Heart left ventricle (tissue), 13 donors: ENCODE data around the gene ANAPC2.

Source experiments
- POLR2A ChIP-seq, 2 donors: fragments of 450-650 bp; IDR thresholded peaks; one replicate each; pipeline ENCODE4 v1.6.1; 2017; ENCODE audit warnings: antibody characterized with exemption in 2 of 2, mild to moderate bottlenecking in 2 of 2, moderate library complexity in 2 of 2
- TF ChIP-seq, protein P1 (sequence below), 12 donors: fragments of 200-600 bp; sonication (generic) in 4 of 12; IDR thresholded peaks; one replicate each; pipeline versions ENCODE4 v1.5.0 to v1.8.0; 2018 to 2022; ENCODE audit warnings: antibody characterized with exemption in 12 of 12, mild to moderate bottlenecking in 5 of 12
- donor health status: ischemic (EF 13 %, LVEDD 7.1; RV severe dilation, severe dysfunction).
- donor health status: DM: no; HTN: yes; CAD: no.
- donor health status: DM: no; HTN: no; CAD: no.
- donor health status: ischemic (EF 25% LVEDD 6.9; RV normal size, moderate dysfunction).
- donor health status: ischemic (EF 25% LVEDD 5.7; RV mildly dilated, moderate dysfunction).
- donor health status: ischemic (EF 35%, LVEDD 5.7; RV mildly dilated, moderate dysfunction).
- donor health status: nonischemic (EF 11% LVEDD 7.7; RV severe dilation, severe dysfunction).
- donor health status: DM: yes; HTN: yes; CAD: no.
- donor health status: PGD.
- donor health status: ischemic (EF 29% LVEDD 5.4; RV normal size, mild dysfunction).
- donor health status: nonischemic (EF 23%, LVEDD 6.1; RV moderate dilation, normal function).

- no peak for TF ChIP-seq POLR2A (IDR thresholded peaks at IDR 0.05)
- TF ChIP-seq, protein P1, sequence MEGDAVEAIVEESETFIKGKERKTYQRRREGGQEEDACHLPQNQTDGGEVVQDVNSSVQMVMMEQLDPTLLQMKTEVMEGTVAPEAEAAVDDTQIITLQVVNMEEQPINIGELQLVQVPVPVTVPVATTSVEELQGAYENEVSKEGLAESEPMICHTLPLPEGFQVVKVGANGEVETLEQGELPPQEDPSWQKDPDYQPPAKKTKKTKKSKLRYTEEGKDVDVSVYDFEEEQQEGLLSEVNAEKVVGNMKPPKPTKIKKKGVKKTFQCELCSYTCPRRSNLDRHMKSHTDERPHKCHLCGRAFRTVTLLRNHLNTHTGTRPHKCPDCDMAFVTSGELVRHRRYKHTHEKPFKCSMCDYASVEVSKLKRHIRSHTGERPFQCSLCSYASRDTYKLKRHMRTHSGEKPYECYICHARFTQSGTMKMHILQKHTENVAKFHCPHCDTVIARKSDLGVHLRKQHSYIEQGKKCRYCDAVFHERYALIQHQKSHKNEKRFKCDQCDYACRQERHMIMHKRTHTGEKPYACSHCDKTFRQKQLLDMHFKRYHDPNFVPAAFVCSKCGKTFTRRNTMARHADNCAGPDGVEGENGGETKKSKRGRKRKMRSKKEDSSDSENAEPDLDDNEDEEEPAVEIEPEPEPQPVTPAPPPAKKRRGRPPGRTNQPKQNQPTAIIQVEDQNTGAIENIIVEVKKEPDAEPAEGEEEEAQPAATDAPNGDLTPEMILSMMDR (IDR thresholded peaks at IDR 0.05) = no peak
Measured at GRCh38 chr9:137136881-137137607, 51.3 kb downstream of the ANAPC2 start.
